ACHN (cell line): ENCODE results near the gene PCNX4.

Experiments
- DNase-seq: peaks from one replicate; pipeline ENCODE4 v3.0.0-alpha.2; 2015
- in situ Hi-C: cut with HindIII; loops from 2 replicates; pipeline ENCODE4 v1.10.0; 2017; ENCODE audit warnings: low sequenced_read_pairs, low pct_ligation_motif_present, low pct_unique_long_range_greater_than_20kb

PCNX4 gene

DNA sequence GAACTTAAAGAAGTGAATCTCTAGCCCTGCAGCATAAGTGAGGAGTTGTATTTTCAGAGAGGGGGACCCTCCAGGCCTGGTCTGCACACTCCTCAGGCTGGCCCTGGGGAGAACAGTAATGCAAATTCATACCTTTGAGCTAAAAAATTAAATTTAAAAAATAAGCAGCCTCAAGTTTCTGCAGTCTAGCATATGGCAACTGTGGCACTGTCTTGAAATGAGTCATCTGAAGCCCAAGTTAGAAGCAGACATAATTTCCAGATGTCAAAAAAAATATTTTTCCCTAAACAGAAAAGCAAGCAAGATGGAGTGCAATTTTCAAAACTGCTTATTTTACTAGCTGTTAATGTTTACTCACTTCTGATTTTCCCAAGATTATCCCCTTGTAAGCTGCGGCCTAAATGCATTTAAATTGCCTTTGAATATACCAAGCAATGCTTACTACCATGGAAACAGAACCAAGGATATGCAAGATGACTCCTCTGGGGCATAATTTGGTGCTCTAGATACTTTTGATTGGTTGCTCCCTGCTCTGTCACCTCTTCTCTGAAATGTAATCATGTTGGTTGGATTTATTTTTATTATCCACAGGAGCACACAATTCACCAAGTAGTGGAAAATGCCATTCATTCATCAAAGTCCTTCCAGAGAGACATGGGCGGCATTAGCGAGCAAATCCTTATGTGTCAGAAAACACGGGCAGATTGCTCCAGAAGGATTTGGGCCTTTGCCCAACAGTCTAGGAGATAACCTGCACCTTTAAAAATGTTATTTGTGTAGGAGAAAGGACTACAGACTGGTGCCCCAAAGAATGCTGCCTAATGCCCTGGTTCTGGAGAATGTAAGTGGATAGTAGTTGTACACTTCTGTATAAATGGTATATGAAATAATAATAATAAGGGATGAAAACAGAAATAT lies 98.5 kb downstream of the PCNX4 start:
- in situ Hi-C loops: no loop called here
- DNase-seq: no peak

DNA sequence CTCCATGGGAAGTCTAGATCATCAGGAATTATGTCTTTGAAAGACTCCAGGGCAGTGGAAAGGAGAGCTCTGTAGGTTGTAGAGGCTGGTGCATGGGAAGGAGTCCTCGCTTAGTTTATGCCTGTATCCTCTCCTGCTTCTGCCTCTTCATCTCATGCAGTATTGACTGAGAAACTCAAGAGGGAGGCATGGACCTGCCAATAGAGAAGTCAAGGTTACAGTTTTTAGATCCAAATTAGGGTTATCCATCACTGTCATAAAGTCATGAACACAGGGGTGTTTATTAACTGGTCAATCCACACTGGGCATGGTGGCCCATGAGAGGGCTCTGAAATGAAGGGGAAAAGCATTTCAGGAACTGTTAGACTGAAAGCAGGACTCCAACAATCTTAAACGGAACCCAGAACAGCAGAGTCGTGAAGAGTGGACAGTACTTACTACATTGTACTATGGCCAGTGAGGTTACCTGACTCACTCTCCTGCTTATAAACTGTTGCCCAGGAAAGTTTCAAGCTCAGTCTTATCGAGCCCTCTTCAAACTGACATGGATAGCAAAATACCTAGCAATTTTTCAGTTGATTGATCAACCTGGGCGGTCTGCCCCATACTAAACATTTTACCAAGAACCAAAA lies 103.6 kb downstream of the PCNX4 start:
- in situ Hi-C loops: no loop called here
- no peak for DNase-seq

DNA sequence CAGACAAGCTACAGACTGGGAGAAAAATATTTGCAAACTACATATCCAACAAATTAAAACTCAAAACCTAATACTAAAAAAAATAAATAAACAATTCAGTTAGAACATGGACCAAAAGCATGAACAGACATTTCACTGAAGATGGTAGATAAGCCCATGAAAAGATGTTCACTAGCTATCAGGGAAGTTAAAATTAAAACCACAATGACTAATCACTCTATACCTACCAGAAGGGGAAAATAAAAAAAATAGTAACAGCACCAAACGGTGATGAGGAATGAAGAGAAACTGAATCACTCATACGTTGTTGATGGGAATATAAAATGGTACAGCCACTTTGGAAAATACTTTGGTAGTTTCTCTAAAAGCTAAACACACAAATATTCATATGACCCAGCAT lies 104.6 kb downstream of the PCNX4 start:
- in situ Hi-C loops: no loop called here
- no peak for DNase-seq

DNA sequence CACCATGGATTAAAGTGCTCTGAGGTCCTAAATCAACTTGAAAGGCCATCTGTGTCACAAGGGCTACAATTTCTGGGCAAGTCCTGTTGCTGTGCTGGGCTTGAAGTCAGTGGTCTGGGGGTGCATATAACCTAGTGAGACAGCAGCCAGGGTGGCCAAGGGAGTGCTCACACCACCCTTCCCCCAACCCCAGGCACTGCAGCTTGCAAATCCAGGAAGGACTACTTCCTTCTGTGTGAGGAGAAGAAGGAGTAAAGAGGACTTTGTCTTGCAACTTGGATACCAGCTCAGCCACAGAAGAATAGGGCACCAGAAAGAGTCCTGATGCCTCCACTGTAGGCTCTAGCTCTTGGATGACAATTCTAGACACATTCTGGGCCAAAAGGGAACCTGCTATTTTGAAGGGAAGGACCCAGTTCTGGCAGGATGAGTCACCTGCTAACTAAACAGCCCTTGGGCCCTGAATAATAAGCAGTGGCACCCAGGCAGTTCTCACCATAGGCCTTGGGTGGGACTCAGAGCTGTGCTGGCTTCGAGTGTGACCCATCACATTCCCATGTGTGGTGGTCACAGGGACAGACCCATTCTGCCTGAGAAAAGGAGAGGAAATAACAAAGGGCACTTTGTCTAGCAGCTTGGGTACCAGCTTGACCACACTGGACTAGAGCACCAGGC lies 106.0 kb downstream of the PCNX4 start:
- in situ Hi-C loops: no loop called here
- DNase-seq: no peak

DNA sequence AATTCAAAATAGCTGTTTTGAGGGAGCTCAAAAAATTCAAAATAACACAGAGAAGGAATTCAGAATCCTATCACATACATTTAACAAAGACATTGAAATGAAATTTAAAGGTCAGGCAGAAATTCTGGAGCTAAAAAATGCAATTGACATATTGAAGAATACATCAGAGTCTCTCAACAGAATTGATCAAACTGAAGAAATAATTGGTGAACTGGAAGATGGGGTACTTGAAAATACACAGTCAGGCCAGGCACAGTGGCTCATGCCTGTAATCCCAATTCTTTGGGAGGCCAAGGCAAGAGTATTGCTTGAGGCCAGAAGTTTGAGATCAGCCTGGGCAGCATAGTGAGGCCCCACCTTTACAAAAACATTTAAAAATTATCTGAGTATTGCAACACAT lies 107.6 kb downstream of the PCNX4 start:
- DNase-seq: no peak
- in situ Hi-C loops: no loop called here

DNA sequence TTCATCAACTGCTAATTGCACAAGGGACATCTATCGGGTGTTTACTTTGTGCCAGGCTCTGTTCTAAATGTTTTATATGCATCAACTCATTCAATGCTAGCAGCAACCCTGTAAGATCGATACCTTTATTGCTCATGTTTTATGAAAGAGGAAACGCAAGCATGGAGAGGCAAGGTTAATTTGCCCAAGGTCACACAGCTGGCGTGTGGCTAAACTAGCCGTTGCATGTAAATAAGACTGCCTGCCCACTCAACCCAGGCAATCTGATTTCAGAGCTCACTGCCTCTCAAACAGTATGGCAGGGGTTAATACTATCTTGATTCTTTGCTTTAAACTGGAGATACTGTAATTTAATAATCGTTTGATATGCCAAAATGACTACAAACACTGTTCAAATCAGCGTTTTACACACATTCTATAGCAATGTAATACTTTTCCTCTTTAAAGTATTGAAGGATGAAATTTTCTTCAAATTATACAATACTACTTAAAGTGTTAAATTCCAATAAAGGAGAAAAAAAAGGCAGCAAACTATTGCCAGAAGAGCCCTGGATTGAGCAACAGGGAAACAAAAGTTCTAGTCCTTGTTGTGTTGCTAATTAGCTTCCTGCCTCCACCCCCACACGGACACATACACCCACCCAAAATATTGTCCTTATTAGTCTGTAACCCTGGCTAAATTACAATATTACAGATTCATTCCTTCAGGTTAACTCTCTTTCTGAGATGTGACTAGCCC lies 112.5 kb downstream of the PCNX4 start:
- DNase-seq: no peak
- in situ Hi-C loops: no loop called here

DNA sequence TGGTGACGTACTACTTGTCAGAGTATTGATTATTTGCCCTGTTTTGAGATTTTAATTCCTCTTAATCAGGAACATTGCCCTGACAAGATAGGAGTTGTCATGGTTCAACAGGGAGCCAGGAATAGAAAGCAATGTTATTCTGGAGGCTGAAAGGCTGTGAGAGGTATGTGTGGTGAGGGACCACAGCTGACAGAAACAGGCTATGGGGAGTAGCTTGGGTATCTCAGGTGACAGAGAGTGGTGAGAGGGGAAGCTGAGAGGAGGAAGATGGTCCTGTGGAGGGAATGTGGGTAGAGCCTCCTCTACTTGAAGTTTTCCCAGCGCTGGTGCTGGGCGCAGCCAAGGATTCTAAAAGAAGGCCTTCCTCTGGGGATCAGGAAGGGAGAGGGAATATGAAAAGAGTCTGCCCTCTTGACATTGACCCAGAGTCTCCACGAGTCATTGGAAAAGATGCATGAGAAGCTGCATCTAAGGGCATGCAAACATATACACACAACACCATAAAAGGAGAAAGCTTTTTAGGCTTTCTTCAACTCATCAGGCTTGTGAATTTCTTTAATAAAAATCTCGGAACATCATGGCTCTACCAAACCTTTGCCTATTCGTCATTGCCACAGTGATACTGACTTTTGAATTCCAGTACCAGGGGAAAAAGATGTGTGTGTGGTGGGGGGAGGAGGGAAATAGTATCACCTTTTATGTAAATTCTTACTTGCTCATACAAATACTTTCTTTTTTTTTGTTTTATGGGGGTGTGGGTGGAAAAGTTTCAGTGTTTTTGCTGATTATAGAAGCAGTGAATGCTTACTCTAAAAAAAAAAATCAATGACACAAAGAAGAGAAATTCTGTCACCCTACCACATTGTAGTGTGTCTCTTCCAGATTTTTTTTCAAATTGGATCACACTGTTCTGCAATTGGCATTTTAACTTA lies 113.4 kb downstream of the PCNX4 start:
- no peak for DNase-seq
- in situ Hi-C loops: no loop called here

DNA sequence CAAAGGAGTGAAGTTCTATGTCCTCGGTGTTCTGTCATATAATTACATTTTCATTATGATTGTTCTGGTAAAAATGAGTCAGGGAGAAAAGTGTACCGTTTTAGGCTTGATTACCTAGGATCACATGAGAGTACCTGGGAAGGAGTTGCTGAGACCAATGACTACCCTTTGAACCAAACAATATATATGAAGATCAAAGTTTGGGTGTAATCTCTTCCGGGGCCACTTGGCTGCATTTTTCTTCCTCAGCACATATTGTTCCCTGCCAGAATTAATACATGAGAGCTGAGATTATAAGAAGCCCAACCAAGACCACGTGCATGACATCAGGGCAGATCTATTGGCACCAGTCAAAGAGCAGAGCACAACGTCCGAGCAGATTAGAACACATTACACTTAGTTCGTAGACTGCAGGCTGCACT lies 114.5 kb downstream of the PCNX4 start:
- no peak for DNase-seq
- in situ Hi-C loops: no loop called here

DNA sequence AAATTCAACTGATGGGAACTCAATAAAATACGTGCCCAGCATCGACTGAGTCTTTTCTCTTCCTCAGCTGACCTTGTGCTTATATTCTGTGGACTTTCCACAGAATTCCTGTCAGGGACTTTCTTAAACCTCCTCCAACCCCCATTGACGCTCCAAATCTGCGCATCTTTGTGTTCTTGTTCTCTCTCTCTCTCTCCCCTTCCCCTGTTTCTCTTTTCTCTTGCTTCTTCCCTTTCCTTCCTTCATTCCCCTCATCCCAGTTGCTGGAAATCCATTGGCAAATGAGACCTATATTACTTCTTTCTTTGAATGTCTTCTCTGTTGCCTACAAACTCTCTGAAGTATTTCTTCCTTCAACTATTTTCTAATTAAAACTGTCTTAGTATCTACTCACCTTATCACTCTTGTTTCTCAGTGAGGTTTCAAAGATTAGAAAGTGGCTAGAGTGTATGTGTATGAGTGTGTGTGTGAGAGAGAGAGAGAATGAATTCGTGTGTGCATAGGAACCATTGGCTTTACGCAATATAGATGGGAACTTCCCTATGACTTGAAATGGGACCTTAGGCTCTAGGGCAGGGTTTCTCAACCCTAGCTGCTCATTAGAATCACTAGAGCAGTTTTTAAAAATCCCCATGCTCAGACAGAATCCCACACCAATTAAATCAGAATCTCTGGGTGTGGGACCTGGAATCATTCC lies 115.3 kb downstream of the PCNX4 start:
- in situ Hi-C loops: no loop called here
- DNase-seq: no peak

DNA sequence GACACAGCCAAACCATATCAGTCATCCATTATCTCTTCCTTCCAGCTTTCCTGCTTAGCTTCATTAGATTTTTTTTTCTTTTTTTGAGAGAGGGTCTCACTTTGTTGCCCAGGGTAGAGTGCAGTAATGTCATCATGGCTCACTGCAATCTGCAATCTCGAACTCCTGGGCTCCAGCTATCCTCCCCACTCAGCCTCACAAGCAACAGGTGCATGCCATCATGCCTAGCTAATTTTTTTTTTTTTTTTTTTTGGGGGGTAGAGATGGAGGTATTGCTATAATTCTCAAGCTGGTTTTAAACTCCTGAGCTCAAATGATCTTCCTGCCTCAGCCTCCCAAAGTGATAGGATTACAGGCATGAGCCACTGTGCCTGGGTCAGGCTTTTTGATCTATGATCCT lies 119.0 kb downstream of the PCNX4 start:
- in situ Hi-C loops: no loop called here
- no peak for DNase-seq

DNA sequence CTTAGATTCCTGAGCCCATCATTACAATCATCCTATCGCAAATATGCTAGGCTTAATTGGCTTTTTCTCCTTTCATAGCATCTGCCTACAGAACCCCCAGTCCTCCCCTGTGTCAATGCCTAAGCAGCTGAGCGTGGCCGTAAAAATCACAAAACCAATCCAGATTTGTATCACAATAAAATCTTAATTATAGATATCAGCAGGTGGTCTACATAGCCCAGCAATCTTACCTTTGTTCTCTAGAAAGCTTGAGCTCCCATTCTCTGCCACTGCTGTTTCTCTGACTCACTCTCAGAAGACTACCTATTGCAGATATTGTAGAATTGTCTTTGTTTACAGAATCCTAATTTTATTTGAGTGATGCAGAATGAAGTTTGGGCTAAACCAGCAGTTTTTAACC lies 119.4 kb downstream of the PCNX4 start:
- in situ Hi-C loops: no loop called here
- DNase-seq: no peak

DNA sequence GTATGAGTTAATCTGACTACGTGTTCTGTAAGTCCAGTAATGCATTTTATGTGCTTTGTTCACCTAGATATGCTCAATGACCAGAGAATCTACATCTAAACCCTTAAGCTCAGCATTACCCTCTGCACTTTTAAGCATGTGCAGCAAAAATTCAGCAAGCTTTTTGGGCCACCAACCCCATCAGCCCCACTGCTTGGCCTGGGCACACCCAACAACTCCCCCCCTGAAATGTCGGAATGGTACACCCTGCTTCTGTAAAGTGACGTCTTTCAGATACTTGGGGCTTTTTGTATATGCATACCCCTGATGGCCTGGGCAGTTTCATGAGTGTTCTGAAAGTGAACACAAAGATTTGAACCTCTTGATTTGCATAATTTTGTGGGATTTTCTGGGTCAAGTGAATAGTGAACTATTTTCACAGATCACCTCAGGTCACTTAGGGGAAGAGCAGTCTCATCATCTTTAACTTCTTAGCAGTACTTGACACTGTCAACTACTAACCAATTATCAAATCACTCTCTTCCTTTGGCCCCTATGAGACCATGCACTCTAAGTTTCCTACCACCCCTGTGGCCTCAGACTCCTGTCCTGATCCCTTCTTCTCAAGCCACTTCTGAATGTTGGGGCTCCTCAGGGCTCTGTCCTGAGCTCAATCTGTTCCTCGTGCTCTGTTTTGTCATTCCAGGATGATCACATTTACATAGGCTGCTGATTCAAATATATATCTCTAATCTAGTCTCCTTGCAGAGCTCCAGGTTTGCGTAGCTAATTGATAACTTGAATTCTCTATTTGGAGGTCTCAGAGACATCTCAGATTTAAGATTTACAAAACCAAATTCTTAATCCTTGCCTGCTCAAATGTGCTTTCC lies 121.0 kb downstream of the PCNX4 start:
- DNase-seq: no peak
- in situ Hi-C loops: no loop called here

DNA sequence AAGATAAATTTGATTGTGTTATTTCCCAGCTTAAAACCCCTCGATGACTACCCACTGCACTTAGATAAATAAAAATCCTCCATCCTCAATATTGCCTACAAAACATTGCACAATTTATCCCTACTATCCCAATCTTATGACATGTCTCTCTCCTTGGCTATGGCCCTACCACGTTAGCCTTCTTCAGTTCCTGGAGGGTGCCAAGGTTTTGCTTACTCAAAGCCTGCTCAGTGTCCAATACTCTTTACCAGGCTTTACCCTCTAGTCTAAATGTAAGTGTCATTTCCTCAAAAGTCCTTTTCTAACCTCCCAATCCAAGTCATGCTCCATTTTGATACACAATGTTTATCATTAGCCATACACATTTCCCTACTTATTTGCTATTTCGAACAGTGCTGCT lies 122.3 kb downstream of the PCNX4 start:
- in situ Hi-C loops: no loop called here

DNA sequence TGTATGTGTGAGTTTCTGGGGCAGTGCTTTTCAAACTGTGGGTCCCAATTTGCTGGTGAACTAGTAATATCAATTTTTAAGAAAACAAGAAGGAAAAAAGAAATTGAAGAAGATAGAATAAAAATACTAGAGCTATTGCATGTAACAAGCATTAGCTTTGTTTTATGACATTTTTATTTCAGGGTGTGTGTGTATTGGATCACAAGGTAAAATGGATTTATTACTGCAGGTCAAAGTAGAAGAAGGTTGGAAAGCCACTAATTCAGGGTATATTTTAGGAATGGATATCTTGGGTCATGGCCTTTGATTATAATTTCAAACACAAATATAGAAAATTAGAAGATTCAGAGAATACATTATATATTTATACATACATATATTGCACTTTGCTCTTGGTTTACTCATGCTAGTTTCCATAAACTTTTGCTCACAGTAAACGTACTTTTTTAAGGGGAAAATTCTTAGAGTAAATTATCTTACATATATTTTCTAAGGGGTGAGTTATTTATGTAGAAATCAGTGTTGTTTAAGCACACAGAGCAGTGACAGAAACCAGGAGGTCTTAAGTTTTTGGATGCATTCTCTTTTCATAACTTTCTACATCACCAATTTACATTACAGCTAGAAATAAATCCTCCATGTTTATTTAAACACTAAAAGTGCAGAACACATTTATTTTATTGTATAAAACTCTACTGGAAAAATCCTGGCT lies 122.8 kb downstream of the PCNX4 start:
- in situ Hi-C loops: no loop called here
- no peak for DNase-seq

More for the DNA sequence above, 122.3 kb downstream of the PCNX4 start:
- DNase-seq: no peak

DNA sequence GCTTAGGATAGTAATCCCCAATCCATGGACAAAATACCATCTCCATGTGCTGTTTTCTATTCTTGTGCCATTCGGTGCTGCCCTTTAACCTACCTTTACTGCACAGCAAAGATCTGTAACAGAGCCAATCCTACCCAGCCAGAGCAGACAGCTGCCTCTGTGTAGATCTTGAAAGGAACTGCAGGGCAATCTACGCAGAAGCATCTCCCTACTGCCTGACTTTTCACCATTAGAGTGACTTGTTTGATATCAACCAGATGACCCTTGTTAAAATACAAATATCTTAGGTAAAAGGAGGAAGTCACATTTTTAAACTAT lies 123.4 kb downstream of the PCNX4 start:
- DNase-seq: no peak
- in situ Hi-C loops: no loop called here
